NCI-H1105 treated with DMSO at 0.1 percent for 48 hours (cell line): ENCODE measurements around the gene INPP4B.

Source experiments
- DNase-seq: peaks from one replicate; lab custom pipeline; 2025; lab: John Stamatoyannopoulos, UW

Gene INPP4B

DNA sequence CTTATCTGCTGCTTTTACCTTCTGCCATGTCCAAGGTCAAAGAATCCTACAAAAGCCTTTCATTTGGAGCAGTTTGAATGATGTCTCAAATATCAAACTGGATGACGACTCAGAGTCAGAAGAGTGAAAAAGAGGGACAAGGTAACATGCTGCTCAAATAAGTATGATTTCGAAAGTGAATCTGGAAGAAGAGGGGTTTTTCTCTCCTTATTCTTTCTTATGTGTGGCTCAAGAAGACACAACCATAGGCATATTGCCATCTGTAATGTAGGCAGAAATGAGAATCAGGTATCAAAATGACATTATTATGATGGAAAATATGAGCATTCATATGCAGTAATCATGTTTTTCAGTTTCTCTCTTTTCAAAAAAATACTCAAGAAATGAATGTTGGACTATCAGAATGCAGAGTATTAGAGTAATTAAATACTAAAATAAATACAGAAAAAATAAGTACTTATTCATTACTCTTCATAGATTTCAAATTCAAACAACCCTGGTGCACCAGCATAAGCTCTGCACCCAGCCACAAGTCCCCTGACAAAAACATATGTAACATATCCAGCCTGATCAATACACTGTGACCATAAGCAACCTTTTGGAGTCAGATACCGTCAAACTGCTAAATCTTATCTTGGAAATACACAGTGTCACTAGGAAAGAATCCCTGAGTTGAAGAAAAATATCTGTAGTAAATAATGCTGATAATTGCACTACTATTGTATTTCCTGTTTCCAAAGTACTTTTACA is 468.6 kb downstream of the INPP4B start:
- DNase-seq: no peak

DNA sequence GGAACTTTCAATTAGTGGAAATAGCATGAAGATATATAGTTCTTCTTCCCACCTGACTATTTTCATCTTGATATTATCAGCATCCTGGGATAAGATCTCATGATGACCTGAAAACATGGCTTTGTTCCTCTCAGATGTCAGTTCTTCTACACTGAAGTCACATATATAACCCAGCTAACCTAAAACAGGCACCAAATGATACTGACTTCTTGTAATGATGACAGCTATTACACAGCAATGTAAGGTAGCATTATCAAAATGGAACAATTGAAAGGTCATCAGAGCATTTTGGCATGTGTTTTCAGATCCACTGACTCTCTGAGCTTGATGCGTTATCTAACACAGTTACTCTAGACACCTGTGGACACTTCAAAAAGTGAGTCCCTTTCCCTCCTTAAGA is 469.9 kb downstream of the INPP4B start:
- DNase-seq: no peak

DNA sequence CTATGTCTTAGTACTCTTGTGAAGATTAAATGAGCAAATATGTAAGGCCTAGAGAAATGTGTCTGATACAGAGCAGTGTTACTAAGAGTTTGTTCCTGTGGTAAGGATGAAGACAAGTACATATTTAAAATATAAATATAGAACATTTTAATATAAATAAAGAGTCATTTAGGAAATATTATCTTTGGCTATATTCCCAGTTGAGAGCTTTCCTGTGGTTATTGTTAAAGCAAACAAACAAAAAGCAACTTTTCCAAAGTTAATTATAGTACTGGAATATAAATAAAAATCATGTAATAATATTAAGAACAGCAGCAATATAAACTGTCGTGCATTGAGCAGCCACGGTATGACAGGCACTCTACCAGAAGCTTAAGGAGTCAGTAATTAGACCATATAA is 472.5 kb downstream of the INPP4B start:
- peak; percentile 61 for DNase-seq

DNA sequence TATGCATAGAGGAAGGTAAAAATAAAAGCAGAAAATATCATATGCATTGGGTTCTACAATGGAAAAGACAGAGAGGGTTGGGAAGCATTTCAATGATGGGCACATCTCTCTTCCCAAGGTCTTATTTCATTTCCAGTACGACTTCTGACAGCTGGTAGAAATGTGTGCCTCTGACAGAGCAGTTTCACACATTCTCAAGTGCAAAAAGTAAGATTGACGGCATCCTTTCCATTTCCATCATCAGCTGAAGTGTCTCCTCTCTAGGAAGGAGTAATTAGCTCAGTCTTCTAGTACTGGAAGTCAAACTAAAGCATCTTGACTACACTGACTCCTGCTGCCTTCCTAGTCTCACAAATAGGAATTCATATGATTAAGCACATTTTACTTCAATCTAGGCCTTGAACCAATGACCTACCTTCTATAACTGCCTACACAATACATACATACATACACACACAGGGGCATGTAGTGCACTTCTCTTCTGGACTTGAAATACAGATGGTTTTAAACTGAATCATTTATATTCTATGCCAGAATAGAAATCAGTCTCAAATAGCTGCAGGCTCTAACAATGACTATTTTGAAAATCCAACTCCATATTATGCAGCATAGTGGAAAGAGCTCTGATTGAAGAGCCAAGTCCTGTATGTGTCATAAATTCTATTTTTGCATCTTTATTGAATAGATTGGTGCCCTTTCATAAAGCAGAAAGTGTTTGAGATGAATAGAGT is 473.4 kb downstream of the INPP4B start:
- no peak for DNase-seq

DNA sequence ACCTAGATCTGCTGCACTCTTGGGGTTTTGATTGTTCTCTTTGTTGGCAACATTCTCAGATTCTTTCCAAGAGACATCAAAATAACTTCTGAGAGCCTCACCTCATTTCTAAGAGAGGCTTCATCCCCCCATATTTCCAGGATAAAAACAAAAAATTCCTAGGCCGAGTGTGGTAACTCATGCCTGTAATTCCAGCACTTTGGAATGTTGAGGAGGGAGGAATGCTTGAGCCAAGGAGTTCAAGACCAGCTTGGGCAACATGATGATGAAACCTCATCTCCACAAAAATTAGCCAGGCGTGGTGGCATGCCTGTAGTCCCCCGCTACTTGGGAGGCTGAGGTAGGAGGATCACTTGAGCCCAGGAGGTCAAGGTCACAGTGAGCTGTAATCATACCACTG is 477.0 kb downstream of the INPP4B start:
- no peak for DNase-seq

DNA sequence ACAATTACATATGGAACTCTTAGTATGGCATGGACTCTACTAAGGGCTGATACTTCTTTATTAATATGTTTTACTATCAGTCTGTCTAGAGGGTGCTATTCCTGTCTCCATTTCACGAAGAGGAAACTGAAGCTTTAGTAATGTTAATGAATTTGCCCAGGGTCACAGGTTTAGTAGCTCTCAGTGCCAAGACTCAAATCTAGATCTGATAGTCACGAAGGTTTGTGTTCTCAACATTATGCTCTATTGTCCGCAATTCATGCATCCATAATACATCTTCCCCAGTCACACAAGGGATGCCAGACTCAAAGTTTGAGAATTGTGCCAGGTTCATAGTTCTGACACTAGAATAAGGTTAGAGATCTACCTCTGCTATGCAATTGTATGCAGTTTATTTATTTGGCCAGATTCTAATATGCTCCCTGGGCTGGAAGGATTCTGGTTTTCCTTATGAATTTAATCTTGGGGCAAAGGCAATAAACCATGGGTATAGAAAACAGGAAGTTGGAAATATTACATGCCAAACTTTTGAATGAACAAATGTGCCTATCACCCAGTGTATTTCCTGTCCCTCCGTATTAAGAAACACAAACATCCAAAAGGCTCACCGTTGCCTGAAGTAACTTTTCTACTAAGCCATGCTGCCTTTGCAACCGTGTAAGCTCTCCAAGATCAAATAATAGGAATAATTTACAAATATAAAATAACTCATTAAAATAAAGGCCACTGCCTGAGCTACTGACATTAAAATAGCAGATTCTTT is 478.5 kb downstream of the INPP4B start:
- no peak for DNase-seq

DNA sequence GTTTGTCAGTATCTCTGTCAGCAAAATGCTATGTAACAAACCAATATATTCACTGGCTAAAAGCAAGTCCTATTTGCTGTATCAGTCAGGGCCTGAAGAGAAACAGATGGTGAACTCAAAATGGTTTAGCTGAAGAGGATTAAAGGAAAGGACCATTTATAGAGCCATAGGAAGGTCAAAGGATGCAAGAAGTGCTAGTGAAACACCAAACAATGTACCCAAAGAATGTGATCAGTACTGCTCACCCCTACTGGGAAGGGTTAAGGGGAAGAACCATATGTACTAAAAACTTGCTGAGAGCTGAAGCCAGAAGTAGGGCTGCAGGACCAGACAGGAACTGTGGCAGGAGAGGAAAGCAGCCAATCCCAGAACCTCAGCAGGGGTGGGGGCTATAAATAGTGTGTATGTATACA is 479.3 kb downstream of the INPP4B start:
- no peak for DNase-seq

DNA sequence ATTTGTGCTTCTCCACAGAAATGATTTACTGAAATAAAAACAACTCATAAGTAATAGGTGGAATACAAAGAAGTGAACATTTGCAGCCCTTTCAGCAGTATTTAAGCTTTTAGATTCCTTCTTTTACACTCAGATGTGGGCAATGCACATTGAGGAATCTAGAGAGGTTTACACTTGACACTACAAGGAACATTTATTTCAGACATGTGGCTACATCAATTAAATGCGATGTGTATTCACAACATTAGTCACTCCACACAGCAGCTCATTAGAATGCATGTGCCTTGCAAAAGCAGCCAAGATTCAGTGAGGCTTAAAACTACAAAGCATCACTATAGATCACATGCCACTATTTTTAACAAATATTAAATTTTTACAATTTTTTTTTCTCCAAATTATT is 480.7 kb downstream of the INPP4B start:
- DNase-seq: no peak

DNA sequence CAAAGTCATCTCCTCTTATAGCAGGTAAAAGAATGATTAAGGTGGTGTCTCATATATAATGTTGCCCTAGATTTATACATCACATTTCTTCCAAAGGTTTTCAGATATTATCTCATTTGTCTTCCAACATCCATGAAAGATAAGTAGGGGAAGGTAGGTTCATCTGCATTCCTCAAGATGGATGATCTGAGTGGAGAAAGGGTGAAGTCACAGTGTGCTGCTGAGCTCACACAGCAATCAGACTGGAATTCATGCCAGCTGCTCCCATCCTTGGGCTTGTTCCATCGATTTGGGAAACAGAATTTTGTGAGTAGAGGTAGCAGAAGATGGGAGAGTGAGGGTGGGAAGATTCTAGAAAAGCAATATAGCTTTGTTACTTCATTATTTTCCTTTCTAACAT is 482.4 kb downstream of the INPP4B start:
- DNase-seq: no peak

DNA sequence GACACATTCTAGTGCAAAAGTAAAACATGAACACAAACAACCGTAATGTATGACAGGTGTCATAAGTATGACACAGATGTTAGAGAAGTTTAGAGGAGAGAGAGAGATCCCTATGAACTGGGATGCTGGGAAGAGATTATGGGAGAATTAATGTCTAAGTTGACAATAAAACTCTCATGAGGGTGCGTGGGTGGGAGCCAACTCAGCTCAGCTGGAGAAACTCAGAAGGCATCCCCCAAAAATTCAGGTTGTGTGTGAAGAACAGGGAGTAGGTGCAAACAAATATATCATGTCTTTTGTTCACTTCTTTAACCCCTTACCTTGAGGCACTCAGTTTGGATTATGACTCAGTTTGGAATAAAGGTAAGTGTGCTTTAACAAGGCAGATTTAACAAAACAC is 484.1 kb downstream of the INPP4B start:
- DNase-seq: no peak

DNA sequence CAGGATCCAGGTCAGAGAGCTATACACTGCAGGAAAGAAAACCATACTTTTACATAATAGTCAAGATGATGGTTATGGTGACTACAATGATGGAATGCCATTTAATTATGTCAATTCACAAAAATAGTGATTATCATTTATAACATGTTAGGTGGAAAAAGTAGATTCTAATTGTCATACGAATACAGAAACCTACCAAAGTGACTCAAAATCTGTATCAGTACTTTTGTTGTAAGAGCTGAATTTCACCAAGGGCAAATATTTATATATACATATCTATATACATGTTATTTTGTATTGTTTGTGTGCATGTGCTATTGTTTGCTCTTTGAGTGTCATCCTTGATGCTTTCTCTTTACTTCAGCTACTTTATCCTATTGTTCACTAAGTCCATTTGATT is 485.4 kb downstream of the INPP4B start:
- DNase-seq: no peak

DNA sequence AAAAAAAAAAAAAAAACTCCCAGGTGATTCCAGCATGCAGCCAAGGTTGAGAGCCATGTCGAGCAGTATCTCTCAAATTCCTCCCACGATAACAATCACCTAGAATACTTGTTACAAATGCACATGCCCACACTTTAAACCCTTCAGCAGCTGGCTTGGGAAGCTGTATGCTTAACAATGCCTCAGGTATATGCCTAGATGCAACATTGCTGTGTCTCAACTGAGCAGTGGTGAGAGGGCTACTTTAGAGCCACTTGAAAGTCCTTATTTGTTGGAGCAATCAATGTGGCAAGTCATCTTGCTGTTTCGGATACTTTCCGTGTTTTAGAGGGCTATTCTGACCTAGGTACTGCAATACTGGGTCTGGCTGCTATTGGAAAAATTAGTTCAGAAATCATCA is 487.4 kb downstream of the INPP4B start:
- DNase-seq: no peak

DNA sequence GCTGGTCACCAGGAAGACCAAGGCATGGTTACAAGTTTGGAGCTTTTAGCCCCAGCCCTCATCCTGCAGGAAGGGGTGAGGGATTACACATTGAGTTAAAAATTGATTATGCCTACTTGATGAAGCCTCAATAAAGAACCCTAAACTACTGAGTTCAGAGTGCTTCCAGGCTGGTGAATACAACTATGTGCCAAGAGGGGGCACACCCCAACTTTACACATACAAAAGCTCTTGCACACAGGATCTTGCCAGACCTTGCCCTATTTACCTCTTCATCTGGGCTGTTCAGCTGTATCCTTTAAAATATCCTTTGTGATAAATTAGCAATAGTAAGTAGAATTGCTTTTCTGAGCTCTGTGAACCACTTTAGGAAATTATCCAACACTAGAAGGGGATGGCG is 489.3 kb downstream of the INPP4B start:
- DNase-seq: no peak

DNA sequence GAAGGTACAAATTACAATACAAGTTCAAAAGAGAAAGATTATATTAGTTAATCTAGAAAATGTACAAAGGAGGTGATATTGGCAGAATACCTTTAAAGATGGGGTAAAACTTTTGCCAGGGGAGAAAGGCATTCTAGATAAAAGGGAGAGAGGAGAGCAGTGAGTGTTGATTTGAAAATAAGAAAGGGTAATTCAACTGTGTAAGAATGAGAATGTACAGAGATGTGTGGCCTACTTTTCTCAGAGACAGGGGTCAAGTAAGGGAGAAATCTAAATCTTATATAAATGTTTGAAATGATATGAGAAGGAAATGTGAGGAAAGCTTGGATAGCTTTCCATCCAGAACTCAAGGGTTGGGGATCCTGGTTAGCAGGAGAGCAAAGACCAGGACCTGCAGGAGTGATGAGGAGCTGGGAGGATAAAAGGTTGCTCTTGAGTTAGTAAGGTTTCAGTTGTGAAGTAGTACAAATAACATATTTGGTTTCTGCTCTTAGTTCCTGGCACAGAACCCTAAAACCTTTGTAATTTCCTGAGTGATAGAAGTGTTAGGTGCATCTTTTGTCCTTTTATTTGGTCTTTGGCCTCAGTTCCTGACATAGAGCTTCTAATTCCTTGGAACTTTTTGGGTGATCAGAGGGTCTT is 489.9 kb downstream of the INPP4B start:
- no peak for DNase-seq

DNA sequence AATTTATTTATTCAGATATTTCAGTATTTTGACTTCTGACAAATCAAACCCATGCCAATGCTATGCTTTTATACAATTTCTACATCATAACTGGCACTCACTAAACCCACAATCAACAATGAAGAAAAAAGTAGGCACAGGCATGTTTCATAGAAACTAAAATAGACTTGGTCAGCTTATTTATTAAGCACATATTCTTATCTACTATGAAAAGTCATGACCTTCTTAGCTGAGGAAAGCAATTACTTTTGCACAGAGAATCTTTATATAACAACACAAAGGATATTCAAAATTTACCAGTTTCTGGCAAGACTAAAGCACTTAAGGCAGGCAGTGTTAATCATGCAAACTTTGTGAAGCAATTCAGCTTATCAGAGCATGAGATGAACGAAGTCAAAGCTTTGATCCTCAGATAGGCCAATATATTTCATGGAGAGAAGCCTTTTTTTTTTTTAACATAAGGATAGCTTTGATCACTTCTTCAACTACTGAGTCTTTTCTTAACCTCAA is 490.6 kb downstream of the INPP4B start:
- DNase-seq: no peak

DNA sequence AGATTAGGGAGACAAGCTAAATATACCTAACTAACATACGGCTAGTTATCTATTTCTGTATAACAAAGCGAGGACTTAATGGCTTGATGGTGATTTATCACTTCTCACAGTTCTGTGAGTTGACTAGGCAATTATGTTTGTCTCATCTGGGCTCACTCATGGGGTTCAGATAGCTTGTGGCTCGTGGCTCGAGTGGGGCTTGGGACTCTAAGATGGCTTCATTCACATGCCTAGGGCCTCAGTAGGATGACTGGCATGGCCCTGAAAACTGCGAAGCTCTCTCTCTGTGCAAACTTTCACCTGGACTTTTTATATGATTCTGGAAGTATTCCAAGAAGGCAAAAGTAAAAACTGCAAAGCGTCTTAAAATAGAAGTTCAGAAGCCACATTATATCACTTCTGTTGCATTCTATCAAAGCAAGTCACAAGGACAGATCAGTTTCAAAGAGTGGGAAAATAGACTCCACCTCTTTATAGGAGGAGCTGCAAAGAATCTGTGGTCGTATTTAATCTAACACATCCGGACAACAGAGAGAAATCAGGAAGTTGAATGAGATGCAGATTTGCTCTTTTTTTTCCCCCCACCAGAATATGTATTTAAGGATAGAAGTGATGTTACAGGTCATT is 491.2 kb downstream of the INPP4B start:
- no peak for DNase-seq

DNA sequence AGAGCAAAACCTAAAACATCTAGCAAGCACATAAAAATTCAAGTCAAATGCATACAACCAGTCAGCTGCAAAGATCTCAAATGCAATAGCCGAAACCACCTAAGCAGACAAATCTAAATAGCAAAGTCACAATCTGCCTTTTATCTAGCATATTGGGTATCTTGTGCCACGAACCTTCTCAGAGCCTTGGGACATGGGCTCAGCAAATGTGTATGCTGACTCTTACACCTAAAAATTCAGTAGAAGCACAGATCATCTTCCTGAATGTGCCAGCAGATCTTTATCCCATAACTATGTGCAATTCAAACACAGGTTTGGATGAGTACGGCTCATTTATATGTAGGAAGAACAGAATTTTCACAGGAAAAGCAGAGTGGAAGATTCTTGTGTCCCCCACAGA is 492.1 kb downstream of the INPP4B start:
- DNase-seq: no peak

DNA sequence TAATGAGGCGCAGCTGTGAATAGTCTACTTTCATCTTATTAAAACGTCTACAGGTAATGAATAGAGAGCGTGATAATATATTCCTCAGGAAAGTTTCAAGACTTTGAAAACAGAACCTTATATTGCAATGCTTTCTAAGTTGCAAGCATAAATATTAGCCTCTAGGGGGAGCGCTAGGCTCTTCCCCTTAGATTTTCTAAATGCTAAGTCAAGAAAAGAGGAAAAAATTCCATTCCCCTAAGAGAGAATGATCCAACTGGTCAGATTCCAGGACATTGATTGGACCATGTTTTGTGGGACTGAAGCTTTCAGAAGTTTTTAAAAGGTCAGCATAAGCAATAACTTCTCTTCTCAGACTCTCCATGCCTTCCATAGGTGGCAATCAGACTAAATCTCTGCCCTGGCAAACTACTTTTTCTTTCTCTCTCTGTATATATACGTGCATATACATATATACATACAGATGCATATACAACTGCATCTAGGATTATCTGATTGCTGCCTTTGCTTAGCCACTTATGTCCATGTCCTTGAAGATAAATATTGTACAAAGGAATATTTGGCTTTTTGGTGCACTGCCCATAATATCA is 492.9 kb downstream of the INPP4B start:
- peak; percentile 27 for DNase-seq

DNA sequence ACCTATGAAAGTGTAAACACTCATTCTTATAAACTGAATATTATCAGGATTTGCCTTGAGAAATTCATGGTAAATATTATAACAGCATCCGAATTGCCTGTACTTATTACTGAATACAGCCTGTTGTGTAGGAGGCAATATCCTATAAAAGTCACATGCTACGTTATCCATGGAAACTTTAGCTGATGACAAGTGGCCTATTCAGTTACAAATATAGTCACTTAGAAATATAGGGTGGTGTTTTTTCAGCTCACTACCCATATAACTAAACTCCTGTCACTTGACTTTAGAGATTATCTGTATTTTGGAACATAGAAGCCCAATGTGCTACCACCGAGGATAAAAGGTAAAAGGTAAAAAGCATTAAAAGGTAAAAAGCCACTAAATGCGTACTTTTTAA is 493.4 kb downstream of the INPP4B start:
- DNase-seq: no peak

DNA sequence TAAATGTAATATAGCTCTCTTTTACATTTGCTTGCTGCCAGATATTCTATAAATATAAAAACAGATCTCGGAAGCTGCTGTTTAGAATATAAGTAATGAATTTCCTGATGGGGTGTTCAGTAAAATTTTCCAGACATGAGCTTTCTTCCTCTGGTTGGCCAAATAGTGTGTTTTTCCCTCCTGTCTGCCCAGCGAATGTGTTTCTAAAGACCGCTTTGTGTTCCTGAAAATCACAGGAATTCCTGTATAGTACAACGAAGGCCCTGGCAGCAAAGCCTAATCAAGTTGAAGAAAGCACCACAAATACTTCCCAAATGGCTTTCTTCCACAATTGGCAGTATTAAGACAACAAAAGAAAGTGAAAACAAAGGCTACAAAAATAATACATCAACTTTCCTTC is 494.1 kb downstream of the INPP4B start:
- DNase-seq: no peak

DNA sequence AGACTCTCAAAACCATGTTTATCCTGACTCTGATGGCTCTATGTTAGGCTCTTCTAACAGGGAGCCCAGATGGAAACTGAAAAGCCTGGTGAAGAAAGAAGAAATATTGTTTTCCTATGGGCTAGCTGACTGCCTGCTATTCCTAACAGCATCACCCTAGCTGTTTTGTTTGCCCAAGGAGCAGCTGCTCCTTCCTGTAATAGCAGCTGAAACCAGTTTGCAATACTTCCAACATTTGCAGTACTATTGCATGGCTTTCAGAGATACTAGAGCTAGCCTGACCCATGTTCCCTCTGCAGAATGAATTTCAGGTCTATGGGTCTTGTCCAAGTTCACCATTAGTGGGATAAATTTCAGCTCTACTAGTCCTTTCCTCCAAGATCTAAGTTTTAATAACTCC is 495.2 kb downstream of the INPP4B start:
- DNase-seq: peak; percentile 42
